K562 (cell line): ENCODE data around the gene EIF4EBP2. TPM values are rescaled to one million over a fixed set of nuclear protein-coding genes. Genes with fewer than 3 reads are reported as not detected.

Experiments used
- CHD1 ChIP-seq: fragments of 200-600 bp; sonication (generic); IDR thresholded peaks from one replicate; pipeline ENCODE4 v1.6.1; 2012; ENCODE audit warnings: mild to moderate bottlenecking, moderate library complexity, low read length, inconsistent platforms
- HDAC2 ChIP-seq: fragments of 450-650 bp; IDR thresholded peaks from 2 replicates; pipeline ENCODE4 v1.6.1; 2016; ENCODE audit warnings: mild to moderate bottlenecking
- LEF1 ChIP-seq: fragments of 450-650 bp; IDR thresholded peaks from 2 replicates; pipeline ENCODE4 v1.6.1; 2016; ENCODE audit warnings: mild to moderate bottlenecking
- MIER1 ChIP-seq: fragments of 450-650 bp; IDR thresholded peaks from 2 replicates; pipeline ENCODE4 v1.6.1; 2016; ENCODE audit warnings: antibody characterized with exemption, mild to moderate bottlenecking, low read depth
- NFIC ChIP-seq: fragments of 450-650 bp; IDR thresholded peaks from 2 replicates; pipeline ENCODE4 v1.6.1; 2017; ENCODE audit warnings: mild to moderate bottlenecking, inconsistent platforms
- NFIX ChIP-seq: fragments of 250-450 bp; sonication (Bioruptor Pico); IDR thresholded peaks from 2 replicates; pipeline ENCODE4 v1.4.0; 2020; ENCODE audit warnings: low read depth, mild to moderate bottlenecking, moderate library complexity
- POLR2G ChIP-seq: fragments of 200-400 bp; formaldehyde crosslinking; IDR thresholded peaks from 2 replicates; pipeline ENCODE4 v1.6.1; 2017; ENCODE audit warnings: low read depth, mild to moderate bottlenecking, antibody characterized with exemption, low read length, moderate library complexity
- SAFB ChIP-seq: fragments of 200-400 bp; formaldehyde crosslinking; IDR thresholded peaks from 2 replicates; pipeline ENCODE4 v1.6.1; 2017; ENCODE audit warnings: low read depth, low read length, borderline replicate concordance
- SRSF3 ChIP-seq: fragments of 200-400 bp; formaldehyde crosslinking; IDR thresholded peaks from 2 replicates; pipeline ENCODE4 v1.6.1; 2016; ENCODE audit warnings: mild to moderate bottlenecking, low read length, moderate library complexity; ENCODE audit not compliant: insufficient read depth
- TGIF2 ChIP-seq: sonication (generic); formaldehyde crosslinking; IDR thresholded peaks from 2 replicates; pipeline ENCODE4 v1.8.1; 2022; ENCODE audit warnings: mild to moderate bottlenecking, missing genetic modification reagents, moderate library complexity
- ZC3H8 ChIP-seq: fragments of 450-650 bp; IDR thresholded peaks from 2 replicates; pipeline ENCODE4 v1.6.1; 2017
- ZNF589 ChIP-seq: fragments of 200-800 bp; sonication (Bioruptor generic); IDR thresholded peaks from 2 replicates; pipeline ENCODE4 v1.6.1; 2016; ENCODE audit warnings: low read depth, missing genetic modification characterization, missing compliant biosample characterization
- ZNF766 ChIP-seq: fragments of 200-800 bp; sonication (Bioruptor generic); conservative IDR thresholded peaks from 2 replicates; pipeline ENCODE4 v1.6.1; 2016; ENCODE audit warnings: missing genetic modification characterization, missing compliant biosample characterization
- polyA plus RNA-seq, 8 experiments: library from polyadenylated mRNA; depleted of rRNA in 4 of 8; stranded (reverse) in 5 of 8; unstranded in 3 of 8; fragments of >200 nt; fragmentation: Nextera tagmentation in 2 of 8; fragmentation: Illumina TruSeq in 1 of 8; extraction: Ambion mirVana in 2 of 8; extraction: Trizol in 1 of 8; gene quantifications; 2 replicates each; pipeline versions ENCODE4 v1.2.1 to v1.2.3, GENCODE V29; 2011 to 2014; ENCODE audit warnings: inconsistent platforms in 1 of 8, missing spikeins in 1 of 8
- total RNA-seq, 7 experiments: library from RNA; depleted of rRNA in 6 of 7; stranded (reverse); fragments of >200 nt in 6 of 7; fragmentation: Illumina TruSeq in 2 of 7; extraction: Trizol in 2 of 7; gene quantifications; 2 replicates each; pipeline versions ENCODE4 v1.2.1 to v1.2.3, GENCODE V29; 2011 to 2021; ENCODE audit warnings: low replicate concordance in 1 of 7
- TF ChIP-seq, protein P1 (sequence below): fragments of 450-650 bp; IDR thresholded peaks from 2 replicates; pipeline ENCODE4 v1.6.1; 2016; ENCODE audit warnings: mild to moderate bottlenecking
- TF ChIP-seq, protein P2 (sequence below): IDR thresholded peaks from 3 replicates; pipeline ENCODE4 v1.6.1; 2011; ENCODE audit warnings: borderline replicate concordance, mild to moderate bottlenecking; ENCODE audit not compliant: insufficient read length, insufficient read depth
- TF ChIP-seq, protein P3 (sequence below): fragments of 200-800 bp; sonication (Bioruptor generic); IDR thresholded peaks from 2 replicates; pipeline ENCODE4 v1.6.1; 2017; ENCODE audit warnings: missing genetic modification characterization, missing compliant biosample characterization
- TF ChIP-seq, protein P4 (sequence below): fragments of 250-450 bp; sonication (Bioruptor Pico); IDR thresholded peaks from 2 replicates; pipeline ENCODE4 v1.8.0; 2021; ENCODE audit warnings: mild to moderate bottlenecking, moderate library complexity

Gene EIF4EBP2
- total and polyA plus RNA-seq, 9 of the 15 experiments (the other 6 are each of a cell fraction or from before 2014, with no cell fraction given) = 16.1 to 67.5 (median 38.3) TPM

DNA sequence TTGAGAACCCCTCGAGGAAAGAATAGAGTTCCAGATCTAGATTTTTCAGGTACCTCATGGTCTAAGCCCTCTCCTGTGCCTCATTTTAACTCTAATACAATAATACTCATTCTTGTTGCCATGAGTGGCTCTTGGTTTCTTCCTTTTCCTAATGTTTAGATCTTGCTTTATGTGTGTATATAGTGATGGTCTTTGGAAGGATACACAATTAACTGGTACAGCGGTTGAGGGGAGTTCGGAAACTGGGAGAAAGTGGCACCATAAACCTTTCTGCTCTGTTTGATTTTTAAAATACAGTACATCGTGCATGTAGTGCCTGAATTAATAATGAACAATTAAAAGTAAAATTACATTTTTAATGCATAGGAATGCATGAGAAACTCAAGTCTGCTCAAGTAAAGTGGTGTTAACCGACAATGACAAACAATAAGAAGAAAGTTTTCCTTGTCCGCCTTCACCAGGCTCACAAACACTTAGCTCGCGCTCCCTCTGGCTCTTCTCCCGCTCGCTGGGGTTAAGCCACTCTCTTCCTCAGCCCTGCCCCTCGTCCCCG is 386 bp upstream of the EIF4EBP2 start (continued):
- no peak for TF ChIP-seq NFIX (CRISPR knock-in tag)
- no peak for TF ChIP-seq CHD1
- TF ChIP-seq, protein P1, sequence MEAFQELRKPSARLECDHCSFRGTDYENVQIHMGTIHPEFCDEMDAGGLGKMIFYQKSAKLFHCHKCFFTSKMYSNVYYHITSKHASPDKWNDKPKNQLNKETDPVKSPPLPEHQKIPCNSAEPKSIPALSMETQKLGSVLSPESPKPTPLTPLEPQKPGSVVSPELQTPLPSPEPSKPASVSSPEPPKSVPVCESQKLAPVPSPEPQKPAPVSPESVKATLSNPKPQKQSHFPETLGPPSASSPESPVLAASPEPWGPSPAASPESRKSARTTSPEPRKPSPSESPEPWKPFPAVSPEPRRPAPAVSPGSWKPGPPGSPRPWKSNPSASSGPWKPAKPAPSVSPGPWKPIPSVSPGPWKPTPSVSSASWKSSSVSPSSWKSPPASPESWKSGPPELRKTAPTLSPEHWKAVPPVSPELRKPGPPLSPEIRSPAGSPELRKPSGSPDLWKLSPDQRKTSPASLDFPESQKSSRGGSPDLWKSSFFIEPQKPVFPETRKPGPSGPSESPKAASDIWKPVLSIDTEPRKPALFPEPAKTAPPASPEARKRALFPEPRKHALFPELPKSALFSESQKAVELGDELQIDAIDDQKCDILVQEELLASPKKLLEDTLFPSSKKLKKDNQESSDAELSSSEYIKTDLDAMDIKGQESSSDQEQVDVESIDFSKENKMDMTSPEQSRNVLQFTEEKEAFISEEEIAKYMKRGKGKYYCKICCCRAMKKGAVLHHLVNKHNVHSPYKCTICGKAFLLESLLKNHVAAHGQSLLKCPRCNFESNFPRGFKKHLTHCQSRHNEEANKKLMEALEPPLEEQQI = no peak
- TF ChIP-seq ZNF766 (CRISPR knock-in tag) = 0 out of 2 replicates have a peak, but pooled peaks have one; percentile 18
- TF ChIP-seq, protein P2, sequence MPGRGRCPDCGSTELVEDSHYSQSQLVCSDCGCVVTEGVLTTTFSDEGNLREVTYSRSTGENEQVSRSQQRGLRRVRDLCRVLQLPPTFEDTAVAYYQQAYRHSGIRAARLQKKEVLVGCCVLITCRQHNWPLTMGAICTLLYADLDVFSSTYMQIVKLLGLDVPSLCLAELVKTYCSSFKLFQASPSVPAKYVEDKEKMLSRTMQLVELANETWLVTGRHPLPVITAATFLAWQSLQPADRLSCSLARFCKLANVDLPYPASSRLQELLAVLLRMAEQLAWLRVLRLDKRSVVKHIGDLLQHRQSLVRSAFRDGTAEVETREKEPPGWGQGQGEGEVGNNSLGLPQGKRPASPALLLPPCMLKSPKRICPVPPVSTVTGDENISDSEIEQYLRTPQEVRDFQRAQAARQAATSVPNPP = no peak
- TF ChIP-seq SRSF3 = no peak
- no peak for TF ChIP-seq ZNF589 (CRISPR knock-in tag)
- TF ChIP-seq MIER1 = 0 out of 2 replicates have a peak, but pooled peaks have one; percentile 48
- TF ChIP-seq POLR2G = no peak
- TF ChIP-seq, protein P3, sequence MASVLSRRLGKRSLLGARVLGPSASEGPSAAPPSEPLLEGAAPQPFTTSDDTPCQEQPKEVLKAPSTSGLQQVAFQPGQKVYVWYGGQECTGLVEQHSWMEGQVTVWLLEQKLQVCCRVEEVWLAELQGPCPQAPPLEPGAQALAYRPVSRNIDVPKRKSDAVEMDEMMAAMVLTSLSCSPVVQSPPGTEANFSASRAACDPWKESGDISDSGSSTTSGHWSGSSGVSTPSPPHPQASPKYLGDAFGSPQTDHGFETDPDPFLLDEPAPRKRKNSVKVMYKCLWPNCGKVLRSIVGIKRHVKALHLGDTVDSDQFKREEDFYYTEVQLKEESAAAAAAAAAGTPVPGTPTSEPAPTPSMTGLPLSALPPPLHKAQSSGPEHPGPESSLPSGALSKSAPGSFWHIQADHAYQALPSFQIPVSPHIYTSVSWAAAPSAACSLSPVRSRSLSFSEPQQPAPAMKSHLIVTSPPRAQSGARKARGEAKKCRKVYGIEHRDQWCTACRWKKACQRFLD (CRISPR knock-in tag) = no peak
- TF ChIP-seq TGIF2 (CRISPR knock-in tag) = no peak
- TF ChIP-seq HDAC2 = peak; percentile 39; the same call in 1 of the 2 replicates
- TF ChIP-seq ZC3H8 = no peak
- TF ChIP-seq, protein P4, sequence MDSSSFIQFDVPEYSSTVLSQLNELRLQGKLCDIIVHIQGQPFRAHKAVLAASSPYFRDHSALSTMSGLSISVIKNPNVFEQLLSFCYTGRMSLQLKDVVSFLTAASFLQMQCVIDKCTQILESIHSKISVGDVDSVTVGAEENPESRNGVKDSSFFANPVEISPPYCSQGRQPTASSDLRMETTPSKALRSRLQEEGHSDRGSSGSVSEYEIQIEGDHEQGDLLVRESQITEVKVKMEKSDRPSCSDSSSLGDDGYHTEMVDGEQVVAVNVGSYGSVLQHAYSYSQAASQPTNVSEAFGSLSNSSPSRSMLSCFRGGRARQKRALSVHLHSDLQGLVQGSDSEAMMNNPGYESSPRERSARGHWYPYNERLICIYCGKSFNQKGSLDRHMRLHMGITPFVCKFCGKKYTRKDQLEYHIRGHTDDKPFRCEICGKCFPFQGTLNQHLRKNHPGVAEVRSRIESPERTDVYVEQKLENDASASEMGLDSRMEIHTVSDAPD (CRISPR knock-in tag) = no peak
- no peak for TF ChIP-seq SAFB
- TF ChIP-seq NFIC = peak; percentile 43; the same call in 1 of the 2 replicates
- 0 out of 2 replicates have a peak, but pooled peaks have one; percentile 31 for TF ChIP-seq LEF1
